HG03432 (cell line): ENCODE data around the gene PHF8.

Experiments
- ATAC-seq: cut with Tn5 transposase; IDR thresholded peaks from one replicate; pipeline ENCODE4 v1.9.1; 2021; ENCODE audit warnings: mild to moderate bottlenecking, moderate library complexity; ENCODE audit not compliant: unreplicated experiment

The PHF8 gene

DNA sequence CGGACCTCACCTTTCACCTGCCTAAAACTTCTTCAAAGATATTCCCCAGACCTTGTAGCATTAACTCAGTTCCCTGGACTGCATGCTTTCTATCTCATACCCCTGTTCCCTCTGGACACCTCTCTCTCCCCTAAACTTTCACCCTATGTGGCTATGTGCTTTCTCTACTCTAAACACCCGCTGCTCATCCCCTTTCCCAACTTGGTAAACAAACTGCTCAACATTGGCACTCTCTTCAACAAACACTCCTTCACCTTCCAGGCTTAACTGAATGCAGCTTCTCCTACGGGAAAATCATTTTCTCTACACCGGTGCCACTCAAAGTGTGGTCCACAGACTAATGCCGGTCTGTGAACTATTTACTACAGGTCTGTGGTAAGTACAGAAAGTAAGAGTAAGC is 19.9 kb downstream of the PHF8 start:
- ATAC-seq: no peak

DNA sequence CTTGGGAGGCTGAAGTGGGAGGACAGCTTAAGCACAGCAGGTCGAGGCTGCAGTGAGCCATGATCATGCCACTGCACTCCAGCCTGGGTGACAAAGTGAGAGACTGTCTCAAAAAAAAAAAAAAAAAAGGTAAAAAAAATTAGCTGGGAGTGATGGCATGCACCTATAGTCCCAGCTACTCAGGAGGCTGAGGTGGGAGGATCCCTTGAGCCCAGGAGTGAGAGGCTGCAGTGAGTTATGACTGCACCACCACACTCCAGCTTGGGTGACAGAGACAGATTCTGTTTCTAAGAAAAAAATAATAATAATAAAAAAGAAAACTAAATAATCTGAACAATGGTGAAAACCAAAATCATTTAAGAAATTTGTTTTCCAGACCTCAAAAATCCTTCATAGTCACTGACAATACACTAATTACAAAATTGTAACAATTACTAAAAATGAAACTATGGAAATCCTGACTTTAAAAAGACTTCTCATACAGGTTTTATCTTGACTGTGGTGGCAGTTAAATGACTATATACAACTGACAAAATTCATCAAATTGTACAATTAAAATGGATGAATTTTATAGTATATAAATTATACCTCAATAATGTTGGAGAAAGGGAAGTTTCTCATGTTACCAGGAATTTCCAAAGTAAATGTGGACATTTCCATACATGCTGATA is 31.3 kb downstream of the PHF8 start:
- ATAC-seq: no peak

DNA sequence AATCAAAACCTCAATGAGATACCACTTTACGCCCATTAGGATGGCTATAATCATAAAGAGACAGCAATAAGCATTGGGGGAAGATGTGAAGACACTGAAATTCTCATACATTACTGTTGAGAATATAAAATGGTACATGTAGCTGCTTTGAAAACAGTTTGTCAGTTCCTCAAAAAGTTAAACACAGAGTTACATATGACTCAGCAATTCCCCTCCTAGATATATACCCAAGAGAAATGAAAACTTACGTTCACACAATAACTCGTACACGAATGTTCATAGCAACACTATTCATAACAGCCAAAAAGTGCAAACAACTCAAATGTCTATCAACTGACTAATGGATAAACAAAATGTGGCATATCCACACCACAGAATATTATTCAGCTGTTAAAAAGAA is 36.6 kb downstream of the PHF8 start:
- ATAC-seq: no peak

DNA sequence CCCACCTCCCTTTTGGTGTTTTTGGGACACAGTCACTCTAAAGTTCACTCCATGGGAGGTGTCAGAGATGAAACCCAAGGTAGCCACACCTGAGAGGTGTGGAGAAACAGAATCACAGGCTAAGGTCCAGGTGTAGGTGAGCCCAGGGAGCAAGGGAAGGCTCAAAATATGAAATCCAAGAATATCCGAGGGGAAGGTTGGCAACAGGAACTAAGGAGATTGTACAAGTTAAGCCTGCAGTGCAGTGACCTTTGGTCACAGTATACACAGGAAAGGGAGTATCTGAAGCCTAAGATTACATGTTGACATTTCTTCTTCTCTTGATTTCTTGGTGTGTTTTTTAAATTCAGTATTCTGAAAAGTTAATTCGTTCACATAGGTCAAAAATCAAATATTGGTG is 46.5 kb downstream of the PHF8 start:
- ATAC-seq: no peak

DNA sequence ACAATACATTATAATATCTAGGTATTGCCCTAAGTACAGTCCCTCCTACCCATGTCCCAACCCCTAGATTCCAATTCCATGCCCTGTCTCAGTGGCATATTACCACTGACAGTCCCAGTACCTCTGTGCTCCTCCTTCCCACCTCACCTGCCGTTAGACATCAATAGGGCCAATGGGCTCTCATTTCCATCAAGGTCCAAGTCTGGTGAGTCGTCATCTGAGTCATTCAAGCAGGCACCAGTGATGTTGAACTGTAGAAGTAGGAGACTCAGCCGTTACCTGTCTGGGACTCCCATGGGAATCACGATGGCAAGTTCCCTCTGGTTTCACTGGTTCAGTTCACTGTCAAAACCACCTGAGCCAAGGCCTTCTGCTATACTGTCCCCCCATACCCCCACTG is 51.7 kb downstream of the PHF8 start:
- ATAC-seq: no peak

DNA sequence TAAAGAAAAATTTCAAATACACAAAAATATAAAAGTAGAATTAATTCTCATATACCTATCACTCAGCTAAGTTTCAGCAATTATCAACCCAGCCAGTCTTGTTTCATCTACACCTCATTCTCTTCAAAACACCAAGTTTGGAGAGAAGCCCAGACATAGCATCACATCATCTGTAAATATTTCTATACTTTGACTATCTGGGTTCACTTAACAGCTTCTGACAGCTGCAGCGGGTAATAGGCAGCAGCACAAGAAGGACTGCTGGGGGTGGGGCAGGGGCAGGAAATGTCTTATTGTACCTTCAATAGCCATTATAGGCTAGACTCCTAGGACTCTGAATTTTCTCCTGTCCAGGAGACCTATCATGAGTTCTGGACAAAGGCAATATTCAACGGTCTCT is 54.1 kb downstream of the PHF8 start:
- no peak for ATAC-seq

DNA sequence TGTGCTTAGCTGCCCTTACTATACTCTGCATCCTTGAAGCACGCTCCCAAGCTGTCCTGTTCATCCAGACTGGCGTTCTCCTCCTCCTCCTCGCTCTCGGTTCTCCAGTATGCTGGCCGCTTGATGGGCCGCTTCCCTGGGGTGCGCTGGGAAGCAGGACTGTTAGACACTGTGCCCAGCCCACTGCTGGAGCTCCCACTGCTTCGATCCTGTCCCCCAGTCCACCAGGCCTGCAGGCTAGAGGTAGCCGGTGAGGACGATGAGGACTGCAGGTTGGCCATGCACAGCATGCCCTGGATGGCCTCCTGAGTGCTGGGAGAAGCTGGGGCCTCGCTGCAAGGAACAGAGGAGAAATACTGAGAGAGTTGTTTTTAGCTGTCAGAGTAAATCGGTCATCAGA is 59.4 kb downstream of the PHF8 start:
- no peak for ATAC-seq

DNA sequence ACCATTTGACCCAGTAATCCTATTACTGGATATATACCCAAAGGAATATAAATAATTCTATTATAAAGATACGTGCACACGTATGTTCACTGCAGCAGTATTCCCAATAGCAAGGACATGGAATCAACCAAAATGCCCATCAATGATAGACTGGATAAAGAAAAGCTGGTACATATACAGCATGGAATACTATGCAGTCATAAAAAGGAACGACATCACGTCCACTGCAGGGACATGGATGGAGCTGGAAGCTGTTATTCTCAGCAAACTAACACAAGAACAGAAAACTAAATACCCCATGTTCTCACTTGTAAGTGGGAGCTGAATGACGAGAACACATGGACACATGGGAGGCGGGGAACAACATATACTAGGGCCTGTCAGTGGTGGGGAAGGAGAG is 69.7 kb downstream of the PHF8 start:
- ATAC-seq: no peak

DNA sequence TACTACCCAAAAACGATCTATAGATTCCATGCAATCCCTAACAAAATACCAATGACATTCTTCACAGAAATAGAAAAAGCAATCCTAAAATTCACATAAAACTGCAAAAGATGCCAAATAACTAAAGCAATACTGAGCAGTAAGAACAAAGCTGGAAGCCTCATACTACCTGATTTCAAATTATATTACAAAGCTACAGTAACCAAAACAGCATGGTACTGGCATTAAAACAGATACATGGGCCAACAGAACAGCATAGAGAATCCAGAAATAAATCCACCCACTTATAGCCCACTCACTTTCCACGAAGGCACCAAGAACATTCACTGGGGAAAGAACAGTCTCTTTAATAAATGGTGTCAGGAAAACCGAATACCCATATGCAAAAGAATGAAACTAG is 74.7 kb downstream of the PHF8 start:
- ATAC-seq: no peak

DNA sequence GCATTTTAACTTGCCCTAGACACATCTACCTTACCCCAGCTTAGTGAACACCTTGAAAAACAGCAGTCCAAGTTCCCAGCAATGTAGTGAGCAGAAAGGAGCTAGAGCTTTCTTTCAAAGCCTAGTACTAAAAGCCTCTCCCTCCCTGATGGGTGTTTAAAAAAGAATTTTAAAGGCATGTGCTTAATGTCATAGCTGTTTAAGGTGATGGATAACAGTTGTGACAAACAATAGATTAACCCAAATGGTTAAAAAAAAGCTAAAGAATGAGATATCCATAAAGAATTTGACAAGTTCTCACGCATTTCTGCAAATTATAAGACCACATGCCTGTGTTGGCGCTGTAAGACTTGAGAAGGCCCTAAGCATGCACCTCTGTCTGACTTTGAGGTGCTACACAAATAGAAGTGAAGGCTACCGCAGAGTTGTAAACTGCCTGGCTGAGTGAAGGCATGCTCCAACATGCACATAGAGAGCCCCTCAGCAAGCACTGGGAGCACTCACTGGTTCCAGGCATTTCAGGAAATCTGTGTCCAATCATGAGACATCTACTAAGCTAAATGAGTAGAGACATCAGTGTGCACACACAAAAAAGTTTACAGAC is 94.0 kb downstream of the PHF8 start:
- ATAC-seq: no peak

DNA sequence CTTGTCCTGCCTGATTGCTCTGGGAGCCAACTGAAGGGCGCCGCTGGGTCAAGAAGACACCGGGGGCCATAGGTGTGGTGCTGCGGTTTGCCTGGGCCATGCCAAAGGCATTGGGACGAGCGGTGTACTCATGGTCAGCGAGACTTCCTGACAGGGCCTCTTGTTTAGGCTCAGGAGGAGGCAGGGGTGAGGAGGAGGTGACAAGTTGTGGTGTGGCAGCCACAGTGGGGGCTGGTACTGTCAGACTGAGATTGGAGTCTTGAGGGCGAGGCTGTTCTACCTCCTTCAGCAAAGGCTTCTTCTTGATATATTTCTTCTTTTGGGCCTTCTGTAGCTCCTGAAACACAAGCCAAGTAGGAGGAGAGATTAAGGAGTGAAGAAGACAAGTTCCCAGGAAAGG is 104.1 kb downstream of the PHF8 start:
- no peak for ATAC-seq

DNA sequence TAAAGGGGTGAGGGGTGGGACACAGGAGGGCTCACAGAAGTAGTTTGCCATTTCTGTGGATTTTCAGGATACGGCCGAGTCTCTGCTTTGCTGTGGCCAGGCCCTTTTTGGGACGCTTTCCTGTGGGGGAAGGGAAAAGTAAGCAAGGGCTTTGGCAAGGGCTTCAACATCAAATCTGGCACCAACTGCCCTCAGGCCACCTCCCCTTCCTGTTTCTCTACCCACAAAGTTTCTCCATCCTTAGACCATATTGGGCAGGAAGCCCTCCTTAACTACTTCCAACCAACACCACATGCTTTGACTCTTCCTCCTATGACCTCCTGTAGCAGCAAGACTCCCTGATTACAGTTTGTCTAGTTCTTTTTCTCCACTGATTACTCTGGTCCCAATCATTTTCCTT is 105.1 kb downstream of the PHF8 start:
- no peak for ATAC-seq

DNA sequence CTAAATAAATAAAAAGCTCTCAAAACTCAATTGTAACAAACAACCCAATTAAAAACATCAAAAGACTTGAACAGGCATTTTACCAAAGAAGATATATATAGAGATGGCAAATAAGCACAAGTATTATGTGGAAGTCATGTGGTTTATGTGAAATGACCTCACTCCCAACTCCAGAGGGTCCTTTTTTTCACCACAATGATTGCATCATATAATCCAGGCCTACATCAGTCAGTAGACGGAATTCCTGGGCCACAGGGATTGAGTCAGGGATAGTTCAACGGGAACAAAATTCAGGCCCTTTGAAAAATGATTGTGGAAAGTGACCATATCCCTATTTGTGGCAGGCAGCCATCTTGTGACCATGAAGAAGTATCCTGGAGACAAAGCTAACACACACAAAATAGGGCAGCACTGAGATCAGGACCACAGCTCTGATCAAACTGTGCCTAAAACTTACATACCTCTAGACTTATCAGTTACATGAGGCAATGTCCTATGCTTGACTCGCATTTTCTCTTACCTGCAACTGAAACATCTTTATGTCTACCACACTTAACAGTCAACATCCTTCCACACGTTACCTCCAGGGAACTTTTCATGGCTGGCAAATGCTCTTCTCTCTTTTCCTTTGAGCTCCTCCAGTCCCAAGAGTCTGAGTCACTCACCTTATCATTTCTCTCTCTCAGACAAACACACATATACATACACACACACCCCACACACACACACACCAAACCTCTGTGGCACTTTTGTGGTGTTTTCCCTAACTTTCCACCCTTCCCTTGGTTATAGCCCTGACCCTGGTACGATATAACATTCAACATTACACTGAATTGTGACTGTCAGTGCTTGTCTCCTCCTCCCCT is 113.5 kb downstream of the PHF8 start:
- no peak for ATAC-seq

DNA sequence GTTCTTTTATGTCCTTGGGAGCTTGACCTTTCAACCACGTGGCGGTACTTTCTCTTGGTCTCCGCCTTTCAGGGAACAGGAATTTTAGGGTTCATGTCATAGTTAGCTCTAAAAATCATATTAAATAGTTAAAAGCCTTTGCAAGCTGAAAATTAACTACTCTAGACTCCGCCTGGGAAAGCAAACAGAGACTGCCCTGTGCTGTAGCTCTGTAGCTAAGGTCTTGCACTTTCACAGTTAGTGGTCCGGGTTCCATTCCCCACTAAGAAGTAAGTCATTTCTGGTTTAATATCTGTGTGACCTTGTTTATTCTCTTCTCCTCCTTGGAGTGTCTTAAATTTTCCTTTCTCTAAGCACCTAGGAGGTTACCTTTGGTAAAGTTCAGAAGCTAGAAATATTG is 118.2 kb downstream of the PHF8 start:
- ATAC-seq: no peak

DNA sequence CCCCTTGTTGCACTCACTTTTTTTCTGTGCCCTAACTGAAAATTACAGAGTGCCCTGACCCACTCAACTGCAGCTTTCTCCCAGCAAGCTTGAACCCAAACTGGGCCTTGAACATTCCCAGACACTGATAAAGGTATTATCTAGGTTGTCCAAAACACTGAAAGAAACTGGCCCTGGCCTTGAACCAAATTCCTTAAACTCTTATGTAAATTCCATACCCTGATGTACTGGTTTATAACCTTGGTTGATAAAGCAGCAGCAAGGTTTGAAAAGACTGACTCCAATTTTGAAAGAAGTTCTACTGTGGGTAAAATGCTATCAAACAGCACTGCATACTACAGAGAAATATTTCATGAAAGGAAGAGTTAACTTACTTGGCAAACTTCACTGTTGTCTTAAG is 125.6 kb downstream of the PHF8 start:
- no peak for ATAC-seq

DNA sequence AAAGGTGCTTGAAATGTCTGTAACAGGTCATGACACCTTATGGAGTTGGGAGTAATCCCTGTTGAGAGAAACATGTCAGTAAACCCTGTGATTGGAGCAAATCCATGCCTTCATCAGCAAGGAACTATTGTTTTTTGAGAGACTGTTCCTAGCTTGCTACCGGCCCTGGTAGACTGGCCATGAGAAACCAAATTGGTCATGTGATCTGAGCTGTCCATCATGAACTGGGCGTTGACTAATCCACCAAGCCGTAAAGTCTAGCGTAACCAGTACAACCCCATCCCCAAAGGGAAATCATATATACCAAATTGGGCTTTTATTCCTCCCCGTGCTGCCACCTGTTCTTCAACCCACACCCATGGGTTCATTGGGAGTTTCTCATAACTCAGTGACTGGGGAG is 143.7 kb downstream of the PHF8 start:
- ATAC-seq: no peak

DNA sequence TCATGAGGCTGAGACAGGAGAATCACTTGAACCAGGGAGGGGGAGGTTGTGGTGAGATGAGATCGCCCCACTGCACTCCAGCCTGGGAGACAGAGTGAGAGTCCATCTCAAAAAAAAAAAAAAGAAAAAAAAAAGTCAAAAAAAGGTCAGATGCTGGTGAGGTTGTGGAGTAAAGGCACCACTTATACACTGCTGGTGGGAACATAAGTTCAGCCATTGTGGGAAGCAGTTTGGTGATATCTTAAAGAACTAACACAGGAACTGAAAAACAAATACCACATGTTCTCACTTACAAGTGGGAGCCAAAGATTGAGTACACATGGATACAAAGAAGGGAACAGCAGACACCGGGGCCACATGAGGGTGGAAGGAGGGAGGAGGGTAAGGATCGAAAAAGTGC is 149.0 kb downstream of the PHF8 start:
- ATAC-seq: no peak
